GM18511 (cell line): ENCODE results near the gene STARD8.
"Not testable (repeated sequence)": the region's sequence is repeated elsewhere in the genome, so short reads cannot be mapped to it uniquely, and the experiment has no call there.

Experiments used
- ATAC-seq: cut with Tn5 transposase; IDR thresholded peaks from one replicate; pipeline ENCODE4 v1.9.1; 2021; ENCODE audit warnings: mild to moderate bottlenecking, moderate library complexity; ENCODE audit not compliant: unreplicated experiment

Gene STARD8

GRCh38 chrX:68717196-68717595, 69.7 kb downstream of the STARD8 start:
- no peak for ATAC-seq

- ATAC-seq: no peak
Observed at GRCh38 chrX:68717663-68718442, 70.4 kb downstream of the STARD8 start.

GRCh38 chrX:68718443-68718820, 71.0 kb downstream of the STARD8 start:
- no peak for ATAC-seq

GRCh38 chrX:68719181-68719903, 71.9 kb downstream of the STARD8 start:
- no peak for ATAC-seq

GRCh38 chrX:68719904-68720614, 72.6 kb downstream of the STARD8 start:
- ATAC-seq: no peak

- ATAC-seq: no peak
Observed at GRCh38 chrX:68720851-68721250, 73.4 kb downstream of the STARD8 start.

- no peak for ATAC-seq
Observed at GRCh38 chrX:68721546-68721945, 74.1 kb downstream of the STARD8 start.

- ATAC-seq: no peak
Observed at GRCh38 chrX:68721991-68722860, 74.8 kb downstream of the STARD8 start.

GRCh38 chrX:68723491-68724155, 76.2 kb downstream of the STARD8 start:
- no peak for ATAC-seq

- ATAC-seq: no peak
Observed at GRCh38 chrX:68724531-68725020, 77.1 kb downstream of the STARD8 start.

GRCh38 chrX:68725756-68726365, 78.4 kb downstream of the STARD8 start:
- ATAC-seq: no peak

GRCh38 chrX:68726366-68726765, 78.9 kb downstream of the STARD8 start:
- no peak for ATAC-seq

GRCh38 chrX:68727696-68728095, 80.2 kb downstream of the STARD8 start:
- ATAC-seq: no peak

GRCh38 chrX:68728186-68728585, 80.7 kb downstream of the STARD8 start:
- no peak for ATAC-seq

- ATAC-seq: no peak
Observed at GRCh38 chrX:68731254-68731653, 83.8 kb downstream of the STARD8 start.

GRCh38 chrX:68732906-68733493, 85.5 kb downstream of the STARD8 start:
- ATAC-seq: peak; percentile 89

GRCh38 chrX:68735266-68735665, 87.8 kb downstream of the STARD8 start:
- no peak for ATAC-seq

- ATAC-seq: not testable (repeated sequence)
Observed at GRCh38 chrX:68741864-68742263, 94.4 kb downstream of the STARD8 start.

- ATAC-seq: no peak
Observed at GRCh38 chrX:68743754-68744153, 96.3 kb downstream of the STARD8 start.
